Measurements from ENCODE around the gene SASH1. TPM values are rescaled to one million over a fixed set of nuclear protein-coding genes. Genes with fewer than 3 reads are reported as not detected.
"Not testable (repeated sequence)": the region's sequence is repeated elsewhere in the genome, so short reads cannot be mapped to it uniquely, and the experiment has no call there.

The SASH1 gene
- polyA plus RNA-seq, 1 donor: 42.8 TPM

DNA sequence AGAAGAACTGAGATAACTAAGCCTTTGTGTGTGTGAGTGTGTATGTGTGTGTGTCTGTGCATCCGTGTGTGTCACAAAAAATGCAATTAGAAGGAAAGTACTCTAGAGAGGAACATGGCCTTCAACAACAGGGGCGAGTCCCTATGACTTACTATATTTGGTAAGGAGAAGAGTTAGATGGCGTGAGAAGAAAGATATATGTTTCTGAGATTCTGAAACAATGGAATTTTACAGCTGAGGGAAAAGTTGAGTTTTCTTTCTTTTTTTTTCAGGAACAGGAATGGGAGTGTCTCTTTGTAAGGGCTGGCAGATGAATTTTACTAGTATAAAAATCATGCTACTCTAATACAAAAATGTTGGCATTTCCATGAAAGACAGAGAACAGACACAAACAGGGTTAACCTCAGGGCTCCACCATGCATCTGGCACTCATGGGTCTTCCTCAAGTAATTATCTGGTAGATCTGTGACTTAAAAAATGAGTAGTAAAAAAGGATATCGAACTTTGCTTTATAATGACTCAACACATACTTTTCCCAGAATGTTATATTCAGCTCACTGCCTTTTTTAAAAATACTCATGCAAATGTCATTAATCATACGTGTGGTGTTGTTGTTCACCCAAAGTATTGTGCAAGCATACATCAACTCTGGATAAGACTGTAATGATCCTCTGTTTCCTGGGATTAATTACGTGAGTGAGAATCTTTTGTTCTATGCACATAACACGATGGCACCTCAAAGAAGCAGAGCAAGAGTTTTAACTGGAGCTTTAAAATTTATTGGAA lies 12.8 kb upstream of the SASH1 start:
- no peak for DNase-seq

DNA sequence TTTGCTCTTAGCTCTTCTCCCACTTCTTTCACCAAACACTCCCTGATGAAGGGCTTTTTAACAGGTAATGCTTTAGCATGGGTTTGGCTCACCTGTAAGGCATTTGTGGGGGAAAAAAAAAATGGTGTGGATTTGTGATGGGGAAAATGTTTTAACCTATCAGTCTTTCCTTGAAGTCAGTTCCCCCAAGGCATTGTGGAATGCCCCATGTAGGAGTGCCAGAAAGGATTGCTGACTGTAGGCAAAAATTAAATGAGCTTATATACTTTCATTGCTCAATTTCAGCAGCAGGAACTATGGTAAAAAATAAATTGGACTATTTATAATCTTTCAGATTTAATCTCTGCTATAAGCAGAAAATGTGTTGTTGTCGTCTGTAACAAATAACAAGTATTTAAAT lies 10.6 kb upstream of the SASH1 start:
- no peak for DNase-seq

- DNase-seq: no peak
These were observed 5.7 kb upstream of the SASH1 start for GRCh38 chr6:148336901-148337300.

DNA sequence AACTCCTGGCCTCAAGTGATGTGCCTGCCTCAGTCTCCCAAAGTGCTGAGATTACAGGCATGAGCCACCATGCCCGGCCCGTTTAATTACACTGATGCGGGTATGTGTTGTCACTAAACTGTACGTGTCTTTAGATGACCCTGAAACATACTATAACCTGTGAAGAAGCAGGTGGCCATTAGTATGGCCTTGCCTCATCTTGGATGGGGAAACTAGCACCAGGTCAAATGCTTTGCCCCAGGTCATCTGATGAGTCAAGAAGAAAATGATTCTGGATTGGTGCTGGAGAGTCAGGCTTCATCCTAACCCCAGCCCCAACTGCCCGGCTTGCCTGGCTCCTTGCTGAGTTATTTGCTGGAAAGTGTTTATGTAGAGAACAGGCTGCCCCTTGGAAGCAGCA lies 2.9 kb upstream of the SASH1 start:
- DNase-seq: no peak

DNA sequence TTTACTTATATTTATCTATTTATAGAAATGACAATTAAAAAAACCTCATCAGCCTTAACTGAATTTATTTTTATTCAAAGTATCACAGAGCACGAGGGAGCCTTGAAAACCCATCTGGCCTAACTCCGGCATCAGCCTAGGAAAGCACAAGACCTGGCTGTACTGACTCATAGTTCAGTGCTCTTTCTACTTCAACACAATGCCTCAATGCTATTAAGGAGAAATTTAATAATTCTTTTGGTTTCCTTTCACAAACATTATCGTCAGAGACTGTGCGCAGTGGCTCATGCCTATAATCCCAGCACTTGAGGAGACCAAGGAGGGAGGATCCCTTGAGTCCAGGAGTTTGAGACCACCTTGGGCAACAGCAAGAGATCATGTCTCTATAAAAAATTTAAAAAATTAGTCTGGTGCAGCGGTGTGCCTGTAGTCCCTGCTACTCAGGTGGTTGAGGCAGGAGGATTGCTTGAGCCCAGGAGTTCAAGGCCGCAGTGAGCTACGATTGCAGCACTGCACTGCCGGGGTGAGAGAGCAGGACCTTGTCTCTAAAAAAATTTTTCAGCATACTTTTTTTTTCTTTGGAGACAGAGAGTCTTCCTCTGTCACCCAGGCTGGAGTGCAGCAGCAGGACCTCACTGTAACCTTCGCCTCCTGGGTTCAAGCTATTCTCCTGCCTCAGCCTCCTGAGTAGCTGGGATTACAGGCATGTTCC lies 1.9 kb upstream of the SASH1 start:
- no peak for DNase-seq

DNA sequence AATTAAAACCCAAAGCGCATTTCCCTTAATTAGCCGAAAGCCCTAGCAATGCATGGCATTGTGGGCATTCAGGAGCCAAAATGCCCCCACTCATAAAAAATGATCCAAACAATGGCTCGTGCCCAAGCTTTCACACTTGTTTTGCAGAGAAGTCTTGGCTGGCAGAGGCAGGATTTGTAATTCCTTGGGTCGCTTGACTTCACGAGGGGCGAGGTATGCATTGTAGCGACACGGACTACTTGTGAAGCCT lies 613 bp upstream of the SASH1 start:
- DNase-seq: no peak

GRCh38 chr6:148343047-148343782 lies 577 bp downstream of the SASH1 start:
- DNase-seq: no peak

- DNase-seq: no peak
These were observed 2.5 kb downstream of the SASH1 start for GRCh38 chr6:148345176-148345575.

GRCh38 chr6:148345578-148345977 lies 2.9 kb downstream of the SASH1 start:
- no peak for DNase-seq

- no peak for DNase-seq
These were observed 4.2 kb downstream of the SASH1 start for GRCh38 chr6:148346681-148347440.

- DNase-seq: no peak
These were observed 4.9 kb downstream of the SASH1 start for GRCh38 chr6:148347441-148348054.

GRCh38 chr6:148348335-148348734 lies 5.7 kb downstream of the SASH1 start:
- DNase-seq: no peak

DNA sequence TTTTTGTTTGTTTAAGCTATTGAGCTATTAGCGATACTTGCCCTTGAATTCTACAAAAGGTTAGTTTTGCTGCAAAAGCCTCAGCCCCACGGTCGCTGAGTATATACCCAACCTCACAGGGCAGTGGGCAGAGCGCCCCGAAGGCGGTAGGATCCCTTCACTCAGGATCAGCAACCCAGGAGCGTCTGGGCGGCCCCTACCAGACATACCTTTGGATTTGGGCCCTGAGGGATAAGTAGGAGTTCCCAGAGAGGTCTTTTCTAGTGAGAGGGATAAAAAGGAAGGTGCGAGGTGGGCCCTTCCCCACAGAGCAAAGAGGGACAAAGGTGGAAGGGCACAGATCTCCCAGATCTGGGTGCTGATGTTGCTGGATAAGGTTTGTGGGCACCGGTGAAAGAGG lies 6.1 kb downstream of the SASH1 start:
- DNase-seq: no peak

DNA sequence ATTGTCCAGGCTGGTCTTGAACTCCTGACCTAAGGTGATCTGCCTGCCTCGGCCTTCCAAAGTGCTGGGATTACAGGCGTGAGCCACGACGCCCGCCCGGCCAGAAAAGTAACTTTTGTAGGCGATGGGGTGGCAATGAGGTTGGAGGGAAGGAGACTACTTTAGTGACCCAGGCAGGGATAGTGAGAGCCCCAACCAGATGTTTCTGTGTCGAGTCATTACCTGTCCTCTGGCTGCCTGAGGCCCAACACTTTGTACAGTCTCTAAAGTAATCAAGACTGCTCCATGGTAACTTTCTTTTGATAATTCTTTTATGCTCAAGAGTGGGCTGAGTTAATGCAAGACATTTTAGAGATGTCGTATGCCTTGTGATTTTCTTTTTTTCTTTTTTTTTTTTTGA lies 6.8 kb downstream of the SASH1 start:
- DNase-seq: no peak

GRCh38 chr6:148351309-148351708 lies 8.7 kb downstream of the SASH1 start:
- no peak for DNase-seq

DNA sequence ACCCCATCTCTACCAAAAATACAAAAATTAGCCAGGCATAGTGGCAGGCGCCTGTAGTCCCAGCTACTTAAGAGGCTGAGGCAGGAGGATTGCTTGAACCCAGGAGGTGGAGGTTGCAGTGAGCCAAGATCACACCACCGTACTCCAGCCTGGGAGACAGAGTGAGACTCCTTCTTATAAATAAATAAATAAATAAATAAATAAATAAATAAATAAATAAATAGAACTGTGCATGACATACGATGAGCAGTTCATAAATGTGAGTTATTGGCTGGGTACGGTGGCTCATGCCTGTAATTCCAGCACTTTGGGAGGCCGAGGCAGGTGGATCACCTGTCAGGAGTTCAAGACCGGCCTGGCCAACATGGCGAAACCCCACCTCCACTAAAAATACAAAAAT lies 9.8 kb downstream of the SASH1 start:
- not testable (repeated sequence) for DNase-seq

DNA sequence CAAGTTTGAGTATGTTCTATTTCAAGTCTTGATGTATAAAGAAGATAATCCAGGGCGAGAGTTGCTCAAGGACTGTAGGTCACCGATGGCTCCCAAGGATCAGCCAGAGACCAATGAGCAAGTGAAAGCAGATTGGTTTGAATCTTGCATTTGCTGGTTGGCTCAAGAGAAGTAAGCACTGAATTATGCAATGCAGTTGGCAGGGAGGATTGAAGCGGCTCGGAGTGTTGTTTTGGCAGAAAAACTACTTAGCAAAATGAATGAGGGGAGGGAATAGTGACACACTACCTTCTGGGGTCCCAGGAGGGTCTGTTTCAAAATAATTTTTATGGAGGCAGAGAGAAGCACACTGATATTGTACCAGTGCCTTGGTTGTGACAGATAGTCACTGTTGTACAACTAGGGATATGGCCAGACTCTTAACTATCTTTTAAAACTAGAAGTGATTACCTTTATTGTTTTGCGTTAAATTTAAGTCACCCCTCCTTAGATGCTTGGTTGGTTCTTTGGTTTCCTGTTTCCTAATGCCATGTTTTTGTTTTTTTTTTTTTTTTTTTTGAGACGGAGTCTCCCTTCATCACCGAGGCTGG lies 15.7 kb downstream of the SASH1 start:
- DNase-seq: peak; percentile 42

- DNase-seq: no peak
These were observed 16.6 kb downstream of the SASH1 start for GRCh38 chr6:148359228-148359627.

DNA sequence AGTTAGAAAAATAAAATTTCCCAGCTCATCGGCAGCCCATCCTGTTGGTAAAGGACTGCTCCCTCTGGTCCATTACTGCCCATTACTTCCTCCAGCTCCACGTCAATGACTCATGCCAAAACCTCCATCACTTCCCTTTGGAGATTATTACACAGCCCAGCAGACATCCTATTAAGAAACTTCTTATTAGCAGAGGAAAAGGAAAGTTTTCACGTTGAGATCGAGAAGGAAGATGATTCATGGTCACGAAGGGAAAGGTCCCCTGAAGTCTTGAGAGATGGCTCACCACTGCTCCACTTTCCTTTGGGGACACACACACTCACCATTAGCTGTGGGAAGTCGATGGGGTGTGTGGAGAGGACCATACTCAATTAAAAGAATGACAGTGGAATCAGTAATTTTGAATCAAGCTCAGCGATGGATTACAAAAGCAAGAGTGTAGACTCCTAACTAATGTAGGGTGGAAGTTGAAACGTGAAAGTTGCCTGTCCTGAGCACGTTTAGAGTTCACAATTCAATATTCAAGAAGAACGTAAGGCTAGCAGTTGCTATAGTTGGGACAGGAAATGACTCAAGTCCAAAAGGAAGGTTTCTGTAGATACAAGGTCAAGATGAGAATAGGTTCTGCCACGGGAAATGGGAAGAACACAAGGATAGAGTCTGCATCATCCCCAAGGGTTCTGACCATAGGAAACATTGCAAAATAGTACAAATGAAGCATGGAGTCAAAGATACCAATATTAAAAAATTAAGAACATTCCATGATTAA lies 21.6 kb downstream of the SASH1 start:
- DNase-seq: no peak

GRCh38 chr6:148365041-148365440 lies 22.4 kb downstream of the SASH1 start:
- no peak for DNase-seq

- DNase-seq: peak; percentile 53
These were observed 24.9 kb downstream of the SASH1 start for GRCh38 chr6:148367411-148368024.
